Esophagus squamous epithelium (tissue), 5 donors: ENCODE data around the gene PYGB. TPM values are rescaled to one million over a fixed set of nuclear protein-coding genes. Genes with fewer than 3 reads are reported as not detected.
A peak's percentile ranks its signal among the peaks of the same experiment; 100 is the strongest.
"Not testable (repeated sequence)": the region's sequence is repeated elsewhere in the genome, so short reads cannot be mapped to it uniquely, and the experiment has no call there.

Experiments used
- DNase-seq: peaks from one replicate; lab custom pipeline; 2025; lab: John Stamatoyannopoulos, UW
- H3K27ac ChIP-seq, 4 donors: fragments of 200-600 bp; sonication (generic); one replicate each; pipeline ENCODE4 v1.5.1; 2016 to 2019; ENCODE audit warnings: mild to moderate bottlenecking in 1 of 4
- H3K27me3 ChIP-seq, 4 donors: fragments of 200-600 bp; sonication (generic); 1 replicate in 3 of 4; 2 replicates in 1 of 4; pipeline versions ENCODE4 v1.5.1 to v1.6.0; 2017 to 2021; ENCODE audit warnings: antibody characterized with exemption in 1 of 4
- H3K36me3 ChIP-seq, 3 donors: fragments of 200-600 bp; sonication (generic); one replicate each; pipeline ENCODE4 v1.5.1; 2016 to 2019
- H3K4me1 ChIP-seq, 3 donors: fragments of 200-600 bp; sonication (generic); one replicate each; pipeline ENCODE4 v1.5.1; 2017 to 2019
- H3K4me3 ChIP-seq, 4 donors: fragments of 200-600 bp; sonication (generic); 1 replicate in 3 of 4; 2 replicates in 1 of 4; pipeline ENCODE4 v1.5.1; 2016 to 2019; ENCODE audit warnings: mild to moderate bottlenecking in 2 of 4, moderate library complexity in 1 of 4
- H3K9me3 ChIP-seq, 3 donors: fragments of 200-600 bp; sonication (generic); one replicate each; pipeline ENCODE4 v1.5.1; 2016 to 2019
- CTCF ChIP-seq, 6 experiments: fragments of 450-650 bp in 4 of 6; fragments of 200-600 bp in 2 of 6; sonication (generic) in 2 of 6; IDR thresholded peaks; one replicate each; pipeline ENCODE4 v1.5.1; 2016 to 2019; ENCODE audit warnings: antibody characterized with exemption in 6 of 6, mild to moderate bottlenecking in 4 of 6, moderate library complexity in 4 of 6
- POLR2A ChIP-seq, 4 donors: fragments of 450-650 bp; IDR thresholded peaks; one replicate each; pipeline ENCODE4 v1.6.1; 2017; ENCODE audit warnings: antibody characterized with exemption in 4 of 4, mild to moderate bottlenecking in 4 of 4, moderate library complexity in 3 of 4
- WGBS, 2 donors: methylation state at CpG; one replicate each; pipeline ENCODE4 v1.1.5; 2018; 5-methylcytosine and 5-hydroxymethylcytosine counted together
- intact Hi-C: fragments of 100-400 bp; cut with DNase I; formaldehyde crosslinking; loops from one replicate; pipeline ENCODE4 v1.15.0; 2022
- total RNA-seq, 4 donors: library from RNA; depleted of rRNA; stranded (reverse); fragments of >200 nt; gene quantifications; one replicate each; pipeline ENCODE4 v1.1.0, GENCODE V29; 2016
- donor health status: DM: yes; HTN: yes; CAD: no.

PYGB gene
- total RNA-seq, 4 donors from 2014 or later: 70.8 to 127 (median 95.6) TPM

GRCh38 chr20:25328954-25329498 is 81.1 kb downstream of the PYGB start:
- H3K27ac ChIP-seq: no peak overlapping the region
- TF ChIP-seq POLR2A (IDR thresholded peaks at IDR 0.05) (no peak), CTCF (IDR thresholded peaks at IDR 0.05) (no peak)
- H3K4me1 ChIP-seq: peaks cover 0 to 32% (median 4%) of the 10 kb centered on the region in 3 donors
- H3K36me3 ChIP-seq: peaks cover 0 to 9% (median 0%) of the 10 kb centered on the region in 3 donors
- intact Hi-C loops: no loop called here
- no peaks in the 10 kb centered on the region for H3K27me3 ChIP-seq
- no peak overlapping the region for H3K4me3 ChIP-seq
- DNase-seq: no peak
- 86 to 90% methylated on average over 8 to 9 of the region's 12 CpGs for WGBS, 2 donors
- H3K9me3 ChIP-seq: no peaks in the 10 kb centered on the region

GRCh38 chr20:25334972-25335371 is 87.1 kb downstream of the PYGB start:
- 88 to 100% methylated on average over 1 of the region's 1 CpG for WGBS, 2 donors
- DNase-seq, H3K27me3 ChIP-seq, intact Hi-C loops, H3K27ac ChIP-seq, H3K4me3 ChIP-seq, H3K9me3 ChIP-seq: not testable (repeated sequence)
- Histone ChIP-seq H3K36me3 (peaks cover 0 to 23% (median 0%) of the 10 kb centered on the region in 3 donors), H3K4me1 (peaks cover 0 to 34% (median 0%) of the 10 kb centered on the region in 3 donors)

GRCh38 chr20:25336561-25337422 is 88.9 kb downstream of the PYGB start:
- Histone ChIP-seq H3K27ac (peak overlapping the region in 3 of 4 donors; percentile 2 to 48 (median 42)), H3K4me1 (peaks cover 0 to 36% (median 7%) of the 10 kb centered on the region in 3 donors), H3K4me3 (no peak overlapping the region), H3K27me3 (no peaks in the 10 kb centered on the region), H3K36me3 (peaks cover 0 to 23% (median 0%) of the 10 kb centered on the region in 3 donors), H3K9me3 (no peaks in the 10 kb centered on the region)
- DNase-seq: no peak
- 69 to 73% methylated on average over 12 to 15 of the region's 17 CpGs for WGBS, 2 donors
- peak in 5 of 6 experiments; percentile 13 to 57 (median 37) for TF ChIP-seq CTCF (IDR thresholded peaks at IDR 0.05)
- TF ChIP-seq POLR2A (IDR thresholded peaks at IDR 0.05): no peak
- intact Hi-C loops: no loop called here

- TF ChIP-seq POLR2A (IDR thresholded peaks at IDR 0.05) (no peak), CTCF (IDR thresholded peaks at IDR 0.05) (no peak)
- H3K36me3 ChIP-seq: peaks cover 0 to 23% (median 0%) of the 10 kb centered on the region in 3 donors
These were observed 90.5 kb downstream of the PYGB start for GRCh38 chr20:25338112-25339023.

GRCh38 chr20:25339608-25340007 is 91.7 kb downstream of the PYGB start:
- no peaks in the 10 kb centered on the region for H3K9me3 ChIP-seq
- H3K4me1 ChIP-seq: peaks cover 0 to 36% (median 7%) of the 10 kb centered on the region in 3 donors
- peak overlapping the region in 2 of 4 donors; percentile 30 to 57 for H3K27ac ChIP-seq
- intact Hi-C loops: no loop called here
- no peak for DNase-seq
- no peak overlapping the region for H3K4me3 ChIP-seq
- 80 to 87% methylated on average over 12 of the region's 12 CpGs for WGBS, 2 donors
- peaks cover 0 to 23% (median 0%) of the 10 kb centered on the region in 3 donors for H3K36me3 ChIP-seq
- H3K27me3 ChIP-seq: no peaks in the 10 kb centered on the region
- TF ChIP-seq POLR2A (IDR thresholded peaks at IDR 0.05) (no peak), CTCF (IDR thresholded peaks at IDR 0.05) (no peak)

More at GRCh38 chr20:25338112-25339023, 90.5 kb downstream of the PYGB start:
- Histone ChIP-seq H3K27me3 (no peaks in the 10 kb centered on the region), H3K4me3 (no peak overlapping the region), H3K27ac (no peak overlapping the region), H3K9me3 (no peaks in the 10 kb centered on the region), H3K4me1 (peaks cover 0 to 36% (median 7%) of the 10 kb centered on the region in 3 donors)
- DNase-seq: no peak
- intact Hi-C loops: no loop called here
- 86 to 94% methylated on average over 11 of the region's 11 CpGs for WGBS, 2 donors
